HG02840 (cell line): ENCODE measurements around the gene GPATCH8.

Experiments
- ATAC-seq: cut with Tn5 transposase; IDR thresholded peaks from one replicate; pipeline ENCODE4 v1.9.1; 2021; ENCODE audit warnings: mild to moderate bottlenecking, moderate library complexity, moderate number of reproducible peaks; ENCODE audit not compliant: unreplicated experiment, low FRiP score

GPATCH8 gene

GRCh38 chr17:44465276-44465675 is 37.9 kb downstream of the GPATCH8 start:
- no peak for ATAC-seq

GRCh38 chr17:44464037-44464436 is 39.2 kb downstream of the GPATCH8 start:
- ATAC-seq, result no peak

DNA sequence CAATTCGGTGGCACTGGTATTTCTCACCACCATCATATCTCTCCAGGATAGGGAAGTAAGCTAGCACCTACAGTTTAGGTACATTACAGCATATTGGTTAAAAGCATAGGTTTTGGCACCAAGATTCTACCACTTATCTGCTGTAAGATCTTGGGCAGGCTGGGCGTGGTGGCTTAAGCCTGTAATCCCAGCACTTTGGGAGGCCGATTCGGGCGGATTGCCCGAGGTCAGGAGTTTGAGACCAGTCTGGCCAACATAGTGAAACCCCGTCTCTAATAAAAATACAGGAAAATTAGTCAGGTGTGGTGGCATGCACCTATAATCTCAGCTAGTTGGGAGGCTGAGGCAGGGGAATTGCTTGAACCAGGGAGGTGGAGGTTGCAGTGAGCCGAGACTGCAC is 51.4 kb downstream of the GPATCH8 start:
- no peak for ATAC-seq

- no peak for ATAC-seq
Measured at GRCh38 chr17:44451016-44451627, 52.1 kb downstream of the GPATCH8 start.

GRCh38 chr17:44448412-44448811 is 54.8 kb downstream of the GPATCH8 start:
- no peak for ATAC-seq

GRCh38 chr17:44444735-44445105 is 58.5 kb downstream of the GPATCH8 start:
- ATAC-seq, result no peak

DNA sequence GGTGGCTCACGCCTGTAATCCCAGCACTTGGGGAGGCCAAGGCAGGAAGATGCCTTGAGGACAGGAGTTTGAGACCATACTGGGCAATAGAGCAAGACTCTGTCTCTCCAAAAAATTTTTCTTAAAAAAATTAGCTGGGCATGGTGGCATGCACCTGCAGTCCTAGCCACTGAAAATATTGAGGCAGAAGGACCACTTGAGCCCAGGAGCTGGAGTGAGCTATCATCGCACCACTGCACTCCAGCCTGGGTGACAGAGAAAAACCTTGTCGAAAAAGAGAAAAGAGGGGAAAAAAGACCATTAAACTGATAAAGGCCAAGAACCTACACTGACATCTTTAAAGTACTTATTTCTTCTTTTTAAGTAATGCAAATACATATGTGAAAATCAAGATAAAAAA is 60.4 kb downstream of the GPATCH8 start:
- ATAC-seq, result no peak

DNA sequence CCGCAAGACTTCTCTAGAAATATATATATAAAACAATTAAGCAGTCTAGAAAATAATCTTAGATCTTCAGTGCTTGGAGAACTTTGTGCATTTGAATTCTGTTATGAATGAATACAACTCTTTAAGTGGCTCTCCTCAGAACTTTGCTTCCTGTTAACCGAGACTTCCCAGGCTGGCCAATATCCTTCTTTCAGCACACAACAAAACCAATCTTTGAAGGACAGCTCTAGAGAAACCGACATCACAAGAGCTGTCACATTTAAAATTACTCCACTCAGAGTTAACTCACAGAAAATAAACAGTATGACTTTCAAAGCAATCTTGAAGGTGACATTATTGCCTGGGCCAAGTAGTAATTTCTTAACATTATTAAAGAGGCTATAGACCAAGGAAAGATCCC is 64.0 kb downstream of the GPATCH8 start:
- no peak for ATAC-seq

DNA sequence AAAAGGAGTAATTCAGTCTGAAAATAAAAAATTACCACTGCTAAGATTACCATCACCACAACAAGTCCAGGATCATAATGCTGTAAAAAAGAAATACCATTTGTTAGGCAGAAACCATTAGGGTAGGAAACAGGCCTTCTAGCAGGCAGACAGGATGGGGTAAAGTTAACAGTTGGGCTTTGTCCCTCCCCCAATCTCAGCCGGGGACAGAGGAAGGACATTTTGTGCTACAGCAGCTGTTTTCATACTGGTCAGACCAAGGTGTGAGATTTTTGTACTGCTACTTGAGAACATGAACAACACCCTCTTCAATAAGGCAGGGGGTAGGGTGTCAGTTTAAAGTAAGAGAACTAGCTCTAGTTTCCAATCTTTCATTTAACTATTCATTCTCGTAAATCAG is 64.6 kb downstream of the GPATCH8 start:
- no peak for ATAC-seq

GRCh38 chr17:44436336-44436735 is 66.9 kb downstream of the GPATCH8 start:
- no peak for ATAC-seq

DNA sequence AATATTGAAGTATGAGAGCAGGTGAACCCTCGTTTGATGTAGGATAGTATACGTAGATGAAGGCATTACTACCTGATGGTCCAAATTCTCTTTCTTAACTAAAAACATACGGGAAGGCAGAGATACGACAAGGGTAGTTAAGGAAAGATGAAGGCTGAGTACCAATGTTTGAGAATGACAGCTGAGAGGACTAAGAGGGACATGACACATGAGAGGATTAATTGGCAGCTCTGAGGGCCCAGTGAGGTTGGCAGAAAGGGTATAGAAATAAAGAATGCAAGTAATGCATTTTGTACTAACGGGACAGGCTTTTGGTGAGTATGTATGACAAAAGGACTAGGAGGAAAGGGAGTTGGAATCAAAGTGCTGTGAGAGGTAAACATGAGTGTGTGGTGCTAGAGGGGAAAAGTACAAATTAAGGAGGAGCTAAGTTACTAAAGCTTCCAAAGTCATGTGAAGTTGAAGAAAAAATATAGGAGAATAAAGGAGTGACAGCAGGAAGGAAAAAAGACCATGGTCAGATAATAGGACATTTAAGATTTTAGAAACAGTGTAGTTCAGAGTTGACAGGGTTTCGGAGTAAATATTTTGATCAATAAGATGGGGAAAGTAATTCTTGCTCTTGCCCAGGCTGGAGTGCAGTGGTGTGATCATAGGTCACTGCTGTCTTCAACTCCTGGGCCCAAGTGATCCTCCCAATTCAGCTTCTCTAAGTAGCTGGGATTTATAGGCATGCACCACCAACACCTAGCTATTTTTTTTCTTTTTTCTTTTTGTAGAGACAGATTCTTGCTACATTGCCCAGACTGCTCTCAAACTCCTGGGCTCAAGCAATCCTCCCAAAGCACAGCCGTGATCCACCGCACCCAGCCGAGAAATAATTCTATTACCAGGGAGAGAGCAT is 70.7 kb downstream of the GPATCH8 start:
- ATAC-seq, result no peak

GRCh38 chr17:44424828-44425461 is 78.3 kb downstream of the GPATCH8 start:
- ATAC-seq, result no peak

DNA sequence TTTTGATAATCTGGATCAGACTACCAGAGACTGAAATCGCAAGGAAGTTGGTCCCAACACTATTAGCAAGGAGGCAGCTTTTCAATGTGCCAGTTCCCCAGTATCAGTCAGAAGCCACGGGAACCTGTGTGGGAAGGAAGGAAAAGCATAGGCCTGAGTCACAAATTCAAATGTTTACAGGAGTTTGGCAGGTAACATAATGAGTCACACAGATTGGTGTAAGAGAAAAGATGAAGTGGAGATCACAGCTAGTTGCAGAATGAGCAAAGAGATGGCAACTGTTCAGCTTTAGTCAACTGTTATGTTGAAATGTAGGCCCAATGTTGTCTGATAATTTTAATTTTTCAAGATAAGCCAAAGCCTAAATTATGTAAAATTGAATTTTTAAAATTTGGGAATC is 85.7 kb downstream of the GPATCH8 start:
- ATAC-seq, result no peak

DNA sequence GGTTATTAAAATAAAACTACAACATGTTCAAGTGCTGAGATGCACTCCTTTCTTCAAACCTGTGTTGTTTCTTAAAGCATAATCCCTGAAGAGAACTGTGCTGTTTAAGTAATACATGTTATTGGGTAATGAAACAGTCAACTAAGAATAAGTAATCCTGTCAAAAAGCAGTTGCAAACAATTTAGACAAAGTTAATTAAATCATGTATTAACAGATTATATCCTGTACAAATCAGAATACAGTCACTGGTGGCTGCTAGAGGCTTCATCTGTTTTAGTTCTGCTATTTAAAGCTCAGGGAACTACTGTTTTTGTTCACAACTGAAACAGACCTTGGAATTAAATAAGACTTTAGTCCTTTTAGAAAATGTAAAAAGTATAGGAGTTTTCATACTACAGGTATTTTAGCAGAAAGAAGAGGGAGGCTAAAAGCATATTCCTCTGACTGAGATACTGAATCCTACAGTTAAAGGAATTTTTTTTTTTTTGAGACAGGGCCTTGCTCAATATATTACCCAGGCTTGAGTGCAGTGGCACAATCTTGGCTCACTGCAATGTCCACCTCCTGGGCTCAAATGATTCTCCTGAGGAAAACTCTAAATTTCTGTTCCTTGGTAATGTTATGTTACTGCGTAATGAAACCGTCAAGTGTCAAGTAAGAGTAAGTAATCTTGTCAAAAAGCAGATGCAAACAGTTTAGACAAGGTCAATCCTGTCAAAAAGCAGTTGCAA is 86.5 kb downstream of the GPATCH8 start:
- no peak for ATAC-seq

- no peak for ATAC-seq
Measured at GRCh38 chr17:44414394-44415155, 88.6 kb downstream of the GPATCH8 start.

GRCh38 chr17:44409309-44410028 is 93.7 kb downstream of the GPATCH8 start:
- ATAC-seq, result no peak

DNA sequence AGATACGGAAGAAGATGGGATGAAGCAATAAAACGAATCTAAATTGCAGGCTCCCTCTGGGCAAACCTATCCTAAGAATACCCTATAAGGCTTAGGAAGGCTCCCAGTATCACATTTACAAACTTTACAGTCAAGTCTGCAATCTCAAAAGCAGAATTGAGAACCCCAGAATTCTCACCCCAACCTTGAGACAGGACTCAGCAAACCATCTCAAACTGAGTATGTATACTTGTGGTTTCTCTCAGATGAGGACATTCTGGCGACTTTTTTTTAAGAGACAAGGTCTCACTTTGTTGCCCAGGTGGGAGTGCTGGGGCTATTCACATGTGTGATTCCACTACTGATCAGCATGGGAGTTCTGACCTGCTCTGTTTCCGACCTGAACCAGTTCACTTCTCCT is 94.4 kb downstream of the GPATCH8 start:
- no peak for ATAC-seq

GRCh38 chr17:44402564-44403172 is 100.5 kb downstream of the GPATCH8 start:
- ATAC-seq, result no peak

GRCh38 chr17:44400226-44400847 is 102.9 kb downstream of the GPATCH8 start:
- ATAC-seq, result no peak
